ENCODE measurements around the gene SIPA1L3.

GRCh38 chr19:38224014-38224862 lies 317.2 kb downstream of the SIPA1L3 start, which contains the start of gene DPF1:
- TF ChIP-seq, protein P1, sequence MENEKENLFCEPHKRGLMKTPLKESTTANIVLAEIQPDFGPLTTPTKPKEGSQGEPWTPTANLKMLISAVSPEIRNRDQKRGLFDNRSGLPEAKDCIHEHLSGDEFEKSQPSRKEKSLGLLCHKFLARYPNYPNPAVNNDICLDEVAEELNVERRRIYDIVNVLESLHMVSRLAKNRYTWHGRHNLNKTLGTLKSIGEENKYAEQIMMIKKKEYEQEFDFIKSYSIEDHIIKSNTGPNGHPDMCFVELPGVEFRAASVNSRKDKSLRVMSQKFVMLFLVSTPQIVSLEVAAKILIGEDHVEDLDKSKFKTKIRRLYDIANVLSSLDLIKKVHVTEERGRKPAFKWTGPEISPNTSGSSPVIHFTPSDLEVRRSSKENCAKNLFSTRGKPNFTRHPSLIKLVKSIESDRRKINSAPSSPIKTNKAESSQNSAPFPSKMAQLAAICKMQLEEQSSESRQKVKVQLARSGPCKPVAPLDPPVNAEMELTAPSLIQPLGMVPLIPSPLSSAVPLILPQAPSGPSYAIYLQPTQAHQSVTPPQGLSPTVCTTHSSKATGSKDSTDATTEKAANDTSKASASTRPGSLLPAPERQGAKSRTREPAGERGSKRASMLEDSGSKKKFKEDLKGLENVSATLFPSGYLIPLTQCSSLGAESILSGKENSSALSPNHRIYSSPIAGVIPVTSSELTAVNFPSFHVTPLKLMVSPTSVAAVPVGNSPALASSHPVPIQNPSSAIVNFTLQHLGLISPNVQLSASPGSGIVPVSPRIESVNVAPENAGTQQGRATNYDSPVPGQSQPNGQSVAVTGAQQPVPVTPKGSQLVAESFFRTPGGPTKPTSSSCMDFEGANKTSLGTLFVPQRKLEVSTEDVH (IDR thresholded peaks at IDR 0.05; ENCODE audit: low read depth, partially characterized antibody), result no peak
- no peak for TF ChIP-seq BRD9 (IDR thresholded peaks at IDR 0.05; ENCODE audit: low read depth, partially characterized antibody)
- TF ChIP-seq ZFP36 (IDR thresholded peaks at IDR 0.05; ENCODE audit: low read depth, low read length, partially characterized antibody), result no peak
- no peak for TF ChIP-seq POLR2AphosphoS5 (IDR thresholded peaks at IDR 0.05; ENCODE audit: control insufficient read depth, insufficient read depth, low read depth, low read length)
- TF ChIP-seq EP300 (IDR thresholded peaks at IDR 0.05; ENCODE audit: low read length), result no peak
- TF ChIP-seq USF1 (CRISPR knock-in tag; IDR thresholded peaks at IDR 0.05), result peak; percentile 87
- TF ChIP-seq NFIC (IDR thresholded peaks at IDR 0.05), result no peak

Data from K562 (cell line).